Choroid plexus epithelial cell (primary cell): ENCODE data around the gene ZNF273.

ENCODE experiments used
- DNase-seq: peaks from one replicate; pipeline ENCODE4 v3.0.0-alpha.2; 2010; ENCODE audit warnings: low read depth
- H3K4me3 ChIP-seq: 2 replicates; pipeline ENCODE4 v1.5.1; 2011; ENCODE audit warnings: low read depth, mild to moderate bottlenecking, control low read depth, low read length, moderate library complexity
- CTCF ChIP-seq: conservative IDR thresholded peaks from 2 replicates; pipeline ENCODE4 v1.5.1; 2011; ENCODE audit warnings: low read depth, mild to moderate bottlenecking, control low read depth, inconsistent platforms, low read length, moderate library complexity

Gene ZNF273

DNA sequence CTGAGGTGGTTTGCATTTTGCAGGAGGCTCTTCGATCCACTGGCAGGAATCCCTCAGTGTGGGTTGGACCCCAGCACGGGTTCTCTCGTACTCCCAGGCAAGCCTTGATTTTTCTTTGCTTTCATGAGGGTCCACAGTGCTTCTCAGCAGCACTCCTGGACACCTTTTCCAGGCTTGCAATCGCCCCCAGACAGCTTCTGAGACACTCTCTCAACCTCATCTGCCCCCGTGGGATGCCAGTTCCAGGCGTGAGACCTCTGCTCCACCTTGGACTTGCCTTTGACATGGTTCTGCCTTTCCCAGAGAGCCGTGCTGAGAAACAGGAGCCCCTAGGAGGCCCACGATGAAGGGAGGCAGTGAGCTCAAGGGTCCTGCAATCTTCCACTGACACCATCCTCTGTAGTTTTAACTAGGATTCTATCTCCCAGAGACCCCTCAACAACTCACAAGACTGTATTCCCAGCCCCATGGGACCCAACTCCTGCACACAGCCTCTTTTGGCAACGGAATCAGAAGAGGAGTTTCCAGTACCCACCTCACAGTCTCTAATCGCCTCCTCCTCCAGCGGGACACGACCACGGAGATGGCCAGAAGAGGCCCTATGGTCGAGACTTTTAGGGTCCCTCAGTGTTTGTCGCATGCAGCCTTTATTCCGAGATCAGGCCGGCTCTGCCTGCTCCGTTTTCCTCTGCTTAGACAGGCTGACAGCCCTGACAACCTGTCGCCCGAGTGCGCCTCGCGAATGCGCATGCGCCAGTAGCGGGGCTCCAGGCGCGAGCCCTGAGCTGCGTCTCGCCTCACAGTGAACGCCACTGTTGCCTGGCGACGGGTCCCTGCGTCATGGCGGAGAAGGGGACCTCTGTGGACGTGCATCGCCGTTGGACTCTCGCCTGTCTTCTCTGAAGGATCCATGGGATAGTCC is 26.0 kb upstream of the ZNF273 start:
- DNase-seq = peak; percentile 19
- H3K4me3 ChIP-seq = peak overlapping the region; percentile 33
- TF ChIP-seq CTCF = no peak

DNA sequence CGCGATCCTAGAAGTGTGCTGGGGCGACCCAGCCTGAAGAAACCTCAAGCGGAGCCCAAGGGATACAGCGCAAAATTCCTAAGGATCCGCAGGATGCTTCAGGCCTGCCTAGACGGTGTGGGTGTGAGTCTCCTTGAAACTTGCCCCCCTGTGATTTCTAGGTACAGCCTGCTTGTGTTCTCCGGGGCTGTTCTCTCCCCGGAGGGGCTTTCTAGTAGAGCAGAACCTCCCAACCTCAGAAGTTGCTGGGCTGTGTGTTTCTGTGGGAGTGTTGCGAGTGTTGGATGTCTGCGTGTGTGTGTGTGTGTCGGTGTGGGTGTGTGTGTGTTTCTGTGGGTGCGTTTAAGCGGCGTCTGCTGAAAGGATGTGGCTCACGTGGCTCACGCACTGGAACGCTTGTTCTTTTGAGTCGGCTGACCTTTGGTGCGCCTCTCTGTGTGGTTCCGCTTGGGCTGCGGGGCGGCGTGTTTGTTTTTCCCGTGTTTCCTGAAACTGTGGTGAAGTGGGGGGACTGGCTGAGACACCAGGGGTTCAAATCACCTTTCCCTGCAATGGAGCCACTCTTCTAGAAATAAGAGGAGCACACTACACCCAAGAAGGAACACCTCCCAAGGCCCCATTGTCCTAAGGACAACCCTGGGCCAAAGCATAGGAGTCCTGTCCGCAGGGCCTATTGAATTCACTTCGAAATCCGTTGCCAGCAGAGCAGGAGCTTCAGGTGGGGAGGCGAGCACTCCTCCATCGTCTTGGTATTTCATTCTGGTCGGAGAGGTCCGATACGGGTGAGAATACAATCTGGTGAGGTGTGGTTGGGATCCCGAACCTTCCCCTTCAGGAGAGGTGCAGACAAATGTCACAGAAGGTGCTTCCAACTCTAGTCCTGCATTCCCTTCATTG is 25.1 kb upstream of the ZNF273 start:
- H3K4me3 ChIP-seq = peak overlapping the region; percentile 33
- no peak for DNase-seq
- TF ChIP-seq CTCF = no peak

GRCh38 chr7:64878684-64879083 is 24.4 kb upstream of the ZNF273 start:
- H3K4me3 ChIP-seq = no peak overlapping the region
- TF ChIP-seq CTCF = no peak
- peak; percentile 6 for DNase-seq

GRCh38 chr7:64879086-64879730 is 23.9 kb upstream of the ZNF273 start:
- no peak for TF ChIP-seq CTCF
- no peak overlapping the region for H3K4me3 ChIP-seq
- no peak for DNase-seq

- no peak for TF ChIP-seq CTCF
- DNase-seq = no peak
- no peak overlapping the region for H3K4me3 ChIP-seq
These were observed 23.3 kb upstream of the ZNF273 start for GRCh38 chr7:64879800-64880199.

DNA sequence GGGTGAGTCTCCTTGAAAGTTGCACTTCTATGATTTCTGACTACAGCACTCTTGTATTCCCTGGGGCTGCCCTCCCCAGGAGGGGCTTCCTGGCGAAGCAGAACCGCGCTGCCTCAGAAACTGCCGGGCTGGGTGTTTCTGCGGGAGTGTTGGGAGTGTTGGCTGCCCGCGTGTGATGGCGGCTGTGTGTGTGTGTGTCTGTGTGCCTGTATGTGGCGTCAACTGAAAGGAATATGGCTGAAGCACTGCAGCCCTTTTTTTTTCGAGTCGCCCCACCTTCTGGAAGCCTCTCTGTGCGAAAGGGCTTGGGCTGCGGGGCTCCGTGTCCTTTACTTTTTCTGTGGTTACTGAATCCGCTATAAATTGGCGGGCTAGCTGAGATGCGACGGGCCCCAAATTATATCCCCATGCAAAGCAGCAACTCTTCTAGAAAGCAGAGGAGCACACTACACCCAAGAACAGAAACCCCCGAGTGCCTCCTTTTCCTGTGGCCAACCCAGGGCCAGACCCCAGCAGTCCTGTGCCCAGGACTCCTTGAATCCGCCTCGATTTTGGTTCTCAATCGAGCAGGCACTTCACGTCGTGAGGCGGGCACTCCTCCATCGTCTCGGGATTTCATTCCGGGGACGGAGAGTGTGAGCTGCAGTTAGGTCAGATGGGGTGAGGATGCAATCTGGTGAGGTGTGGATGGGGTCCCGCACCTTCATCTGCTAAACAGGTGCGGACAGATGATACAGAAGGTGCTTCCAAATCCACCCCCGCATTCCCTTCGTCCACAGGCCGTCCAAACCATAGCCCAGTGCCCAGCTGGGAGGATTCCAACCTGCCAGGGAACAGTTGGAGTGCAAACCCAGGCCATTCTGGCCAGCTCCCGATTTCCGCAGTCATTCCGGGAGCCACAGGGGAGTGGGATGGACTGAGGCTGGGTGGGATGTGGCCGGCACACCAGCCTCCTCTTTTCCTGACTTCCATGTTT is 22.5 kb upstream of the ZNF273 start:
- DNase-seq = no peak
- TF ChIP-seq CTCF = no peak
- no peak overlapping the region for H3K4me3 ChIP-seq
